Endothelial cell of umbilical vein (primary cell): ENCODE results near the gene SH3BP4.

Source experiments
- CTCF ChIP-seq, 2 donors: IDR thresholded peaks; 1 replicate in 1 of 2; 2 replicates in 1 of 2; pipeline ENCODE4 v1.5.1; 2011; ENCODE audit warnings: low read length in 2 of 2, mild to moderate bottlenecking in 2 of 2, moderate library complexity in 2 of 2, control low read depth in 1 of 2, inconsistent platforms in 1 of 2, low read depth in 1 of 2; ENCODE audit not compliant: insufficient read depth in 1 of 2; ENCODE audit errors: extremely low read depth in 1 of 2
- EZH2 ChIP-seq: IDR thresholded peaks from 2 replicates; pipeline ENCODE4 v1.6.1; 2012; ENCODE audit warnings: borderline replicate concordance, low read depth, mild to moderate bottlenecking, moderate library complexity, low read length, inconsistent platforms; ENCODE audit not compliant: severe bottlenecking
- GATA2 ChIP-seq: IDR thresholded peaks from 2 replicates; pipeline ENCODE4 v1.7.0; 2011; ENCODE audit warnings: low read depth, mild to moderate bottlenecking, moderate library complexity, mixed read lengths, low read length; ENCODE audit not compliant: insufficient read length, insufficient read depth
- JUN ChIP-seq: IDR thresholded peaks from 2 replicates; pipeline ENCODE4 v1.6.1; 2011; ENCODE audit warnings: borderline replicate concordance, low read depth; ENCODE audit not compliant: insufficient read length, insufficient read depth
- MAX ChIP-seq: IDR thresholded peaks from 2 replicates; pipeline ENCODE4 v1.6.1; 2011; ENCODE audit not compliant: insufficient read depth, insufficient read length
- POLR2A ChIP-seq: IDR thresholded peaks from 2 replicates; pipeline ENCODE4 v1.6.1; 2012; ENCODE audit warnings: low read depth, mild to moderate bottlenecking, control low read depth, low read length

GRCh38 chr2:234990300-234990699 lies 38.5 kb downstream of the SH3BP4 start:
- TF ChIP-seq CTCF (IDR thresholded peaks at IDR 0.05; ENCODE audit: extremely low read depth in 1 of 2, insufficient read depth in 1 of 2, low read depth in 1 of 2, low read length in 2 of 2): no peak
- TF ChIP-seq POLR2A: no peak
- TF ChIP-seq JUN: no peak
- TF ChIP-seq GATA2: no peak
- TF ChIP-seq EZH2: no peak
- TF ChIP-seq MAX: no peak
